ENCODE results near the gene LONRF3. TPM values are rescaled to one million over a fixed set of nuclear protein-coding genes. Genes with fewer than 3 reads are reported as not detected.
A peak's percentile ranks its signal among the peaks of the same experiment; 100 is the strongest.

LONRF3 gene
- polyA plus RNA-seq, 1 donor, result 3.0 TPM

DNA sequence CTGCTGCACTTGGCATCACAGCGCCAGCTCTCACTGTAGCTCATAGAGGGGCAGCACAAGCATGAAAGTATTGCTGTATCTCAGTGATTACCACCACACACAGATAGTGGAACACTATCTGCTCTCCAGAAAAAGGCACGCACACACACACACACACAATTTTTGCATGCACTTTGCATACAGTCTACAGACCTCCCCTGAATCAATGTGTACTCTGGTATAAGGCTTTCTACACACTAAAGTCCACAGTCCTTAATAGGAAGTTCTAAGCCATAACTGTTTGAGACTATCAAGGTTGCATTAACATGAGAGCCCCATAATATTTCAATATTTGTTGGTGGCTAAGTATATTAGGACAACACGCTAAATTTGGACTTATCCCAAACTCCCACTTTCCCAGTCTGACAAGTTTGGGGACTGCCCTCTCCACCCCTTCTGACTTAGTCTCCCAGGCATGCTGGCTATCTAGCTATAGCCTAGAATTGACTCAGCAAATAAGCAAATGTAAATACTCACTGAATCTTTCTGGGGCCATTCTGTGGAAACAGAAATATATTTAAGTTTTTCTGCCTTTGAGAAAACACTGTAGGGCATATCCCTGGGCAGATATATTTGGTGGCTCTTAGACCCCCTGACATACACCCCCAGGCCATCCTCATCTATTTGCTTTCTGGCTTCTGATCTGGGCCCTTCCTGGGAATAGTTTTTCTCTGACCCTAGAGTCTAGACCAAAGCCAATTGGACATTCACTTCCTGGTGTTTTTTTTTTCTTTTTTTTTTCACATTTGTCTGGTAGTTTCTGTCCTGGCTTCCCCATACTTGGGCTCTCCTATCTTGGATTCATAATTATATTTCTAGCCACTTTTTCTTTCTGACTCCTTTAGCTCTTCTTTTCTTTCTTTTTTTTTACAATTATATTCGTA lies 62.0 kb downstream of the LONRF3 start:
- no peak for DNase-seq
- Histone ChIP-seq H3K27ac (ENCODE audit: low read length) (no peak overlapping the region), H3K4me3 (ENCODE audit: low read length) (no peak overlapping the region), H3K4me1 (ENCODE audit: control insufficient read depth, insufficient read depth, low read length) (no peaks in the 10 kb centered on the region), H3K27me3 (ENCODE audit: control insufficient read depth, insufficient read depth, low read length) (no peaks in the 10 kb centered on the region), H3K36me3 (ENCODE audit: control insufficient read depth, insufficient read depth, low read length) (no peaks in the 10 kb centered on the region), H3K9me3 (ENCODE audit: control insufficient read depth, low read depth, low read length) (no peaks in the 10 kb centered on the region)
- WGBS (ENCODE audit: insufficient coverage, low lambda C conversion rate), result no CpG with 5 or more reads among the region's 4 CpGs

DNA sequence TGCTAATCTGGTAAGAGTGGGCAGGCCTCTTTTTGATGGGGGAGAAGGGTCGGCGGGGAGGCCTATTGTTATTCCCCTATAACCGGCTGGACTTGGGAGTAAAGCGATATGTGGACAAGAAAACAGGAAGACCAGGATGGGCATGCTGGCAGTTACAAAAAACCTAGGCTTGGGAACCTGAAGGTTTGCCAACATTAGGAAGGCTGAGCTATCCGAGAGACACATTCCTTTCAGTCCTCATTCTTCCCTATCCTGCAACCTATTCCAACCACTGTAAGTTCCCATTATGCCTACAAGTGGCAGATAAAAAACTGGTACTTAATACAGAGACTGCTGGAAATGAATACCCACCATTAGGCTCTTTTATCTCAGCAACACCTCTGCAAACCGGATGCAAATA lies 66.0 kb downstream of the LONRF3 start:
- no peaks in the 10 kb centered on the region for H3K27me3 ChIP-seq (ENCODE audit: control insufficient read depth, insufficient read depth, low read length)
- no peaks in the 10 kb centered on the region for H3K4me1 ChIP-seq (ENCODE audit: control insufficient read depth, insufficient read depth, low read length)
- no peaks in the 10 kb centered on the region for H3K36me3 ChIP-seq (ENCODE audit: control insufficient read depth, insufficient read depth, low read length)
- WGBS (ENCODE audit: insufficient coverage, low lambda C conversion rate), result no CpG with 5 or more reads among the region's 6 CpGs
- H3K9me3 ChIP-seq (ENCODE audit: control insufficient read depth, low read depth, low read length), result no peaks in the 10 kb centered on the region
- no peak overlapping the region for H3K27ac ChIP-seq (ENCODE audit: low read length)
- DNase-seq, result no peak
- no peak overlapping the region for H3K4me3 ChIP-seq (ENCODE audit: low read length)

DNA sequence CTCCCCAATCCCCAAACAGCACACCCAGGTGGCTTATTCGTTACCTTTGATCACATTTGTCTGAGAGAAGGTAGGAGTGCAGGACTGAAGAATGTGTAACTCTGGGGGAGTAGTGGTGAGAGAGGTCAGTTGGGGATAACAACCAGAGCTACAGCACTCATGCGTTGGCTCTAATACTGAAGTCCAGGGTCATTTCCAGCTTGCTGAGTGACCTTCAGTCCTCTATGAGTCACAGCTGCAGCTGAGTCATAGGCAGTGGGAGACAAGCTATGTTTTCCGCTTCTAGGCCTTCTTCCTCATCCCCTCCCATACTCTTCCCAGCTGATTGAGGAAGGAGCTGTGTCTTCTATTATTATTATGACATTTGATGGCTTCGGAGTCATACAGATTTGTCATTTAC lies 66.8 kb downstream of the LONRF3 start:
- H3K27me3 ChIP-seq (ENCODE audit: control insufficient read depth, insufficient read depth, low read length), result no peaks in the 10 kb centered on the region
- no peaks in the 10 kb centered on the region for H3K4me1 ChIP-seq (ENCODE audit: control insufficient read depth, insufficient read depth, low read length)
- H3K36me3 ChIP-seq (ENCODE audit: control insufficient read depth, insufficient read depth, low read length), result no peaks in the 10 kb centered on the region
- H3K4me3 ChIP-seq (ENCODE audit: low read length), result no peak overlapping the region
- no CpG with 5 or more reads among the region's 4 CpGs for WGBS (ENCODE audit: insufficient coverage, low lambda C conversion rate)
- peak; percentile 43 to 74 for DNase-seq
- no peaks in the 10 kb centered on the region for H3K9me3 ChIP-seq (ENCODE audit: control insufficient read depth, low read depth, low read length)
- no peak overlapping the region for H3K27ac ChIP-seq (ENCODE audit: low read length)

DNA sequence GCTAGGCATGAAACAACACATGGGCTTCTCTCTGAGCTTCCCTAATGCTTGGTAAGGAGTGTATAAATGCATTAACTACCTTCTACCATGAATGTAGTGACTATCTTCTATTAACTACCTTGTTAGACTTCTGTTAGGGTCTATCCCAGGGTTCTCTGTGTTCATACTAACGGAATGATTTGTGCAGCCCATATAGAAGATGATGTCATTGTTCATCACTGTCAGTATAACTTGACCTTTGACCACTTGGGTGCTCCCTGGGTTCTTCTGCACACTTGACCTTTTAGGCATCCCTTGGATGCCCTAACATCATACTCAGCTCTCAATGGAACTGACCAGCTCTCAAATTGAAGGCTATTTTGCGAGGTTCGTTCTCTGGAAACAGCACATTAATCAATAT lies 67.6 kb downstream of the LONRF3 start:
- Histone ChIP-seq H3K4me1 (ENCODE audit: control insufficient read depth, insufficient read depth, low read length) (no peaks in the 10 kb centered on the region), H3K36me3 (ENCODE audit: control insufficient read depth, insufficient read depth, low read length) (no peaks in the 10 kb centered on the region), H3K27me3 (ENCODE audit: control insufficient read depth, insufficient read depth, low read length) (no peaks in the 10 kb centered on the region), H3K27ac (ENCODE audit: low read length) (no peak overlapping the region), H3K4me3 (ENCODE audit: low read length) (no peak overlapping the region), H3K9me3 (ENCODE audit: control insufficient read depth, low read depth, low read length) (no peaks in the 10 kb centered on the region)
- no peak for DNase-seq
- WGBS (ENCODE audit: insufficient coverage, low lambda C conversion rate), result no CpG with 5 or more reads among the region's 3 CpGs

DNA sequence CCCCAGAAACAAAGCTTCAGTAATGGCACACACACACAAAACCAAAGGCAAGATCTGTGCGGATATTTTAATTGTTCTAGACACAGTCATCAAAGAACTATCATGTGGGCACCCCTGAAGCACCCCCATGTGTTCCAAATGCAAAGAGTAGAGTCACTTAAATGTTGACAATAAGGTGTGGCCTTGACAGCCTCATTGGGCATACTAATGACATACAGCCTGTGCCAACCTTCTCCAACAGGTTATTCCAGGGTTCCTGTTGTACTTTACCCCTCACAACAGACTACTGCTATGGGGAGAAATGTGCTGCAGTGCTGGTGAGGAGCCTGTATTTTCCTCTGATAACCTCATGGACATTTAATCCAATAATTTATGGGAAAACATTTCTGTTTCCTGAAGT lies 68.6 kb downstream of the LONRF3 start:
- no peak overlapping the region for H3K4me3 ChIP-seq (ENCODE audit: low read length)
- DNase-seq, result no peak
- no CpG with 5 or more reads among the region's 1 CpG for WGBS (ENCODE audit: insufficient coverage, low lambda C conversion rate)
- H3K27me3 ChIP-seq (ENCODE audit: control insufficient read depth, insufficient read depth, low read length), result no peaks in the 10 kb centered on the region
- no peak overlapping the region for H3K27ac ChIP-seq (ENCODE audit: low read length)
- no peaks in the 10 kb centered on the region for H3K4me1 ChIP-seq (ENCODE audit: control insufficient read depth, insufficient read depth, low read length)
- no peaks in the 10 kb centered on the region for H3K9me3 ChIP-seq (ENCODE audit: control insufficient read depth, low read depth, low read length)
- no peaks in the 10 kb centered on the region for H3K36me3 ChIP-seq (ENCODE audit: control insufficient read depth, insufficient read depth, low read length)

DNA sequence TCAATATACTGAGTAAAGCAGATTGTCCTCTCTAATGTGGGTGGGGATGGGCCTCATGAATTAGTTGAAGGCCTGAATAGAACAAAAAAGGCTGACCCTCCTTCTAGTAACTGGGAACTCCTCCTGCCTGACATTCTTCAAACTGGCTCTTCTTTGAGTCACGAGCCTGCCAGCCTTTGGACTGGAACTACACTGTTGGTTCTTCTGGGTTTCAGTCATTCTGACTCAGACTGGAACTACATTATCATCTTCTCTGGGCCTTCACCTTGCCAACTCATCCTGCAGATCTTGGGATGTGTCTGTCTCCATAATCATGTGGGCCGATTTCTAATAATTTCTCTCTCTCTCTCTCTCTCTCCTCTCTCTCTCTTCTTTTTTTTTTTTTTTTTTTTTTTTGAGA lies 71.5 kb downstream of the LONRF3 start:
- Histone ChIP-seq H3K4me1 (ENCODE audit: control insufficient read depth, insufficient read depth, low read length) (no peaks in the 10 kb centered on the region), H3K9me3 (ENCODE audit: control insufficient read depth, low read depth, low read length) (no peaks in the 10 kb centered on the region), H3K27me3 (ENCODE audit: control insufficient read depth, insufficient read depth, low read length) (no peaks in the 10 kb centered on the region), H3K4me3 (ENCODE audit: low read length) (no peak overlapping the region), H3K27ac (ENCODE audit: low read length) (no peak overlapping the region), H3K36me3 (ENCODE audit: control insufficient read depth, insufficient read depth, low read length) (no peaks in the 10 kb centered on the region)
- DNase-seq, result no peak
- WGBS (ENCODE audit: insufficient coverage, low lambda C conversion rate), result no CpG with 5 or more reads among the region's 2 CpGs

DNA sequence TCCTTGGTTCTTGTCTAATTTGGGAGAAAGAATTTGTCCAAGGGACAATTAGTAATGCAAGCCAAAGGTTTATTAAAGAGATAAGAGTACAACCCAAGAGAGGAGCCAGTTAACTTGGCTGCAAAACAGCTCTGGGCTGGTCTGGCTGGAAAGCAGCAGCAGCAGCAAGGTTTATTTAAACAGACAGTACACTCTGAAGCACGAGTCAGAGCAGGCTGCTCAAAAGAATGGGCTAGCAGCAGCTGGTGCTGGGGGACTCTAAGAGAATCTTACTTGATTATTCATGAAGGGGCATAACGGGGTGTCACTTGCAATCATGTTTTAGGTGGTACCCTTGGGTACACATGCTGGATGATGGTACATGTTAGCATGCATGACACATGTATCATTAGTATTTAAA lies 81.3 kb downstream of the LONRF3 start:
- Histone ChIP-seq H3K4me1 (ENCODE audit: control insufficient read depth, insufficient read depth, low read length) (no peaks in the 10 kb centered on the region), H3K27ac (ENCODE audit: low read length) (no peak overlapping the region), H3K36me3 (ENCODE audit: control insufficient read depth, insufficient read depth, low read length) (no peaks in the 10 kb centered on the region), H3K4me3 (ENCODE audit: low read length) (no peak overlapping the region), H3K27me3 (ENCODE audit: control insufficient read depth, insufficient read depth, low read length) (no peaks in the 10 kb centered on the region), H3K9me3 (ENCODE audit: control insufficient read depth, low read depth, low read length) (no peaks in the 10 kb centered on the region)
- WGBS (ENCODE audit: insufficient coverage, low lambda C conversion rate), result no CpG with 5 or more reads among the region's 2 CpGs
- no peak for DNase-seq

DNA sequence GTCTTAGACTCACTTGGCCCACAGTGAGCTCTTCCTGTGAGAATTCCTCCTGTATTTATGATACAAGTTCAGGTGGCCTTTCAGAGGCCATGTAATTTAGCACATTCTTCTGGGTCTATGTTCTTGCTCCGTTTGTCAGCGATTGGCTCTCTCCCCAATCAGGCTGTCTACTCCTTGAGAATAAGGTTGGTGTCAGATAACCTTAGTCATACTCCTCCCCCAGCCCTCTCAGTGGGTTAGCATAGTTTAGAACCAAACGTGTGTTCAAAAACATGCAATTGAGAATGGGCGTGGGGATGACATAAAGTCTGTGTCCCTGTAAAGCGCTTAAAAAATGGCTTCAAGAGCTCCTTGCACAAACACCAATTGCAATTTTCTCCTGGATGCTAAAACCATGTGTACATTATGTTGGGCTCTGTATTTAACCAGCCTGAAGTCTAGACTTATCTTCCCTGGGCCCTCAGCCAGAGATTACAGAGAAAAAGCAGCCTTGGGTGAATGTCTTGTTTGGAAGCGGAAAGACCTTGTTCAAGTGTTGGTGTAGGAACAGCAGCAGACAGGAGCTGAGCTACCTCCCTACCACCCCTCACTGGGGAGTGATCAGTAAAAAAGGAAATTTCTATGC lies 88.4 kb downstream of the LONRF3 start:
- Histone ChIP-seq H3K4me3 (ENCODE audit: low read length) (no peak overlapping the region), H3K9me3 (ENCODE audit: control insufficient read depth, low read depth, low read length) (no peaks in the 10 kb centered on the region), H3K27ac (ENCODE audit: low read length) (no peak overlapping the region), H3K4me1 (ENCODE audit: control insufficient read depth, insufficient read depth, low read length) (no peaks in the 10 kb centered on the region), H3K36me3 (ENCODE audit: control insufficient read depth, insufficient read depth, low read length) (no peaks in the 10 kb centered on the region), H3K27me3 (ENCODE audit: control insufficient read depth, insufficient read depth, low read length) (no peaks in the 10 kb centered on the region)
- no peak for DNase-seq
- WGBS (ENCODE audit: insufficient coverage, low lambda C conversion rate), result no CpG with 5 or more reads among the region's 6 CpGs

DNA sequence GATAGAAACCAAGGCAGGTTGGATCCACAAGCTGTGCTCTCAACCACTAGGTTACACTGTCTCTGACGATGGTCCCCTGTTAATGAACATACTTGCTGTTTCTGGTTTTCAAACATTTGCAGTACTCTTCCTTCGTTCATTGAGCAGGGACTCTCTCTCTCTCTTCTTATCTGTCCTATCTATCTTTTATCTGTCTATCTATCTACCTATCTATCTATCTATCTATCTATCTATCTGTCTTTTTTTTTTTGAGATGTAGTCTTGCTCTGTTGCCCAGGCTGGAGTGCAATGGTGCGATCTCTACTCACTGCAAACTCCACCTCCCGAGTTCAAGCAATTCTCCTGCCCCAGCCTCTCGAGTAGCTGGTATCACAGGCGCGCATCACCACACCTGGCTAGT lies 89.0 kb downstream of the LONRF3 start:
- WGBS (ENCODE audit: insufficient coverage, low lambda C conversion rate), result 100% methylated on average over 1 of the region's 7 CpGs

DNA sequence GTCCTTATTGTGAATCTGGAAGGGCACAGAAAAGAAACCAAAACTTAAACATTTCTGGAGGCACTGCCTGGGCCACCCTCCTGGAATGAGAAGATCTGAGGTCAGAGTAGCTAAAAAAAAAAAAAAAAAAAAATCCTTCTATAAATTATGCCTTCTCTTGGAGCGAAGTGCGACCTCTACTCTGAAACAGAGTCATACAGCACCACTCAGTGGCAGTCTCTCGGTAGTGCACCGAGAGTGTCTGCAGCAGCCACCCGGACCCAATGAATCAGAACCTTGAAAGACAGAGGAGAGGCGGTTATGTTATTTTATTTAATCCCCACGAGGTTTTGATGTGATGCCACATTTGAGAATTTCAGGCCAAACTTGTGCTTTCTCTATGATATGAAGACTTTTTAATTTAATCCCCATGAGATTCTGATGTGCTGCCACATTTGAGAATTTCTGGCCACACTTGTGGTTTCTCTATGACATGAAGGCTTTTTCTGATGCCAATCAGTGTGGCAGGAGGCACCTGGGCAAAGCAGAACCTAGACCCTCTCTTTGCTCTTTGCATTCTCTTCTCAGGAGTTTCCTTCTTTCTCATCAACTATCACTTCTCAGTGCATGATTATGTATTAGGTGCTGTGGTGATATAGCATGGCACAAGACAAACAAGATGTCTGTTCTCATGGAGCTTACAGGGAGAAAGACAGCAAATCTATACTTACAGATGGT lies 92.8 kb downstream of the LONRF3 start:
- Histone ChIP-seq H3K36me3 (ENCODE audit: control insufficient read depth, insufficient read depth, low read length) (no peaks in the 10 kb centered on the region), H3K4me3 (ENCODE audit: low read length) (no peak overlapping the region), H3K27ac (ENCODE audit: low read length) (no peak overlapping the region), H3K9me3 (ENCODE audit: control insufficient read depth, low read depth, low read length) (no peaks in the 10 kb centered on the region), H3K4me1 (ENCODE audit: control insufficient read depth, insufficient read depth, low read length) (no peaks in the 10 kb centered on the region), H3K27me3 (ENCODE audit: control insufficient read depth, insufficient read depth, low read length) (no peaks in the 10 kb centered on the region)
- WGBS (ENCODE audit: insufficient coverage, low lambda C conversion rate), result no CpG with 5 or more reads among the region's 7 CpGs
- peak; percentile 22 to 31 for DNase-seq

More for the DNA sequence above, 89.0 kb downstream of the LONRF3 start:
- no peak for DNase-seq
- Histone ChIP-seq H3K27me3 (ENCODE audit: control insufficient read depth, insufficient read depth, low read length) (no peaks in the 10 kb centered on the region), H3K27ac (ENCODE audit: low read length) (no peak overlapping the region), H3K36me3 (ENCODE audit: control insufficient read depth, insufficient read depth, low read length) (no peaks in the 10 kb centered on the region), H3K4me1 (ENCODE audit: control insufficient read depth, insufficient read depth, low read length) (no peaks in the 10 kb centered on the region), H3K4me3 (ENCODE audit: low read length) (no peak overlapping the region), H3K9me3 (ENCODE audit: control insufficient read depth, low read depth, low read length) (no peaks in the 10 kb centered on the region)
